Anterior cingulate cortex (tissue), 58 donors: ENCODE results near the gene FTCD.
"Not testable (repeated sequence)": the region's sequence is repeated elsewhere in the genome, so short reads cannot be mapped to it uniquely, and the experiment has no call there.

Experiments
- DNase-seq, 58 donors: peaks; one replicate each; lab custom pipeline; 2025; lab: John Stamatoyannopoulos, UW

FTCD gene

GRCh38 chr21:46155514-46156377 is at the start of gene FTCD:
Gene FTCD (minus strand): TSS chr21:46155579. CDS start chr21:46155523, 56 bp downstream.
- DNase-seq = no peak

DNA sequence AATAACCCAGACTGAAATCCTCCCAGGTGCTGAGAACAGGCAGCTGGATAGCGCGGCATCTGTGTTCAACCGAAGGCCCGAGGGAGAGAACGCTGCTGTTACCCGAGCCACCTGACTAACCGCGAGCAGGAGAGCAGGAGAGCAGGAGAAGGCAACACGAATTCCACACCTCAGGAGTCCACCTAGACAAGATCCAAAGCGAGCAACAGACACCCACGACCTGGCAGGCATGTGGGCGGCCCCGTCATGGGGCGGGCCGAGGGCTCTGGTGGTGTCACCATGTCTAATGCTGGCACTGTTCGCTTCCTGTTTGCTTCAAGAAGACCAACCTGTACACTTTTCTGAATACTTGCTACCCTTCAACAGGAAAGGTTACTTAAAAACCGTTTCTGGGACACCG is 49.8 kb upstream of the FTCD start:
- no peak for DNase-seq

DNA sequence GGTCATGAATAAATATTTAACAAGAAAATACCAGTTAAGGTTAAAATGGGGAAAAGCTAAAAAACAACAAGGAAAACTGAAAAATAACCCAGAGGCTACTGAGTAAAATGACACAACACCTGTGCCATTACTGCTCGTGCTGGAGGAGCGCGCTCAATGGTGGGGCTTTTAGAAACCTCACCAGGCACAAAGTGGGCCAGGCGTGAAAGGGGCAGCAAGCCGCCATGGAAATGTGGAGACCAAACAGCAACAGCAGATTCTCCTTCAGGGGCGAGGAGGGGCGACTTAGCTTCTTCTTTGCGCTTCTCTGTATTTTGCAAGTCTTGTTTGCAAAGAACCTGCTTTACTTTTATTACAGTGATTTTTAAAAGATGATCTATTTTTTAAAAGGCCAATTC is 47.8 kb upstream of the FTCD start:
- DNase-seq = no peak

DNA sequence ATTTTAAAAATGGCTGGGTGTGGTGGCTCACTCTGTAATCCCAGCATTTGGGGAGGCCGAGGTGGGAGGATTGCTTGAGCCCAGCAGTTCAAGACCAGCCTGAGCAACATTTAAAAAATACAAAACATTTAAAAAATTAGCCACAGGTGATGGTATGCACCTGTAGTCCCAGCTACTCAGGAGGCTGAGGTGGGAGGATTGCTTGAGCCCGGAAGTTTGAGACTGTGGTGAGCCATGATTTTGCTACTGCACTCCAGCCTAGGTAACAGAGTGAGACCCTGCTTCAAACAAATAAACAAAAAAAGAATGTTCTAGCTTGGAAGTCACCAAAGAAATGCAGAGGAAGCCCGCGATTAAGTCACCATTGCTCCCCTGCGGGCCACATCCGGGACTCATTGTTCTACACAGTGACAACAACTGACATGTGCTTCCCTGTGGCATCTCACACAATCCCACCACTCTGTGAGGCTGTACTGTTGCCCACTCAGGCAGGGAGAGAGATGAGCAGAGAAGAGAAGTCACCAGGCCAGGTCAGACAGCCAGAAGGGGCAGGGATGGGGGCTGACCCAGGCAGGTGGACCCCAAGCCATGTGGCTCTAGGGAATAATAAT is 47.3 kb upstream of the FTCD start:
- no peak for DNase-seq

GRCh38 chr21:46200877-46201803 is 45.8 kb upstream of the FTCD start:
- DNase-seq = not testable (repeated sequence)

DNA sequence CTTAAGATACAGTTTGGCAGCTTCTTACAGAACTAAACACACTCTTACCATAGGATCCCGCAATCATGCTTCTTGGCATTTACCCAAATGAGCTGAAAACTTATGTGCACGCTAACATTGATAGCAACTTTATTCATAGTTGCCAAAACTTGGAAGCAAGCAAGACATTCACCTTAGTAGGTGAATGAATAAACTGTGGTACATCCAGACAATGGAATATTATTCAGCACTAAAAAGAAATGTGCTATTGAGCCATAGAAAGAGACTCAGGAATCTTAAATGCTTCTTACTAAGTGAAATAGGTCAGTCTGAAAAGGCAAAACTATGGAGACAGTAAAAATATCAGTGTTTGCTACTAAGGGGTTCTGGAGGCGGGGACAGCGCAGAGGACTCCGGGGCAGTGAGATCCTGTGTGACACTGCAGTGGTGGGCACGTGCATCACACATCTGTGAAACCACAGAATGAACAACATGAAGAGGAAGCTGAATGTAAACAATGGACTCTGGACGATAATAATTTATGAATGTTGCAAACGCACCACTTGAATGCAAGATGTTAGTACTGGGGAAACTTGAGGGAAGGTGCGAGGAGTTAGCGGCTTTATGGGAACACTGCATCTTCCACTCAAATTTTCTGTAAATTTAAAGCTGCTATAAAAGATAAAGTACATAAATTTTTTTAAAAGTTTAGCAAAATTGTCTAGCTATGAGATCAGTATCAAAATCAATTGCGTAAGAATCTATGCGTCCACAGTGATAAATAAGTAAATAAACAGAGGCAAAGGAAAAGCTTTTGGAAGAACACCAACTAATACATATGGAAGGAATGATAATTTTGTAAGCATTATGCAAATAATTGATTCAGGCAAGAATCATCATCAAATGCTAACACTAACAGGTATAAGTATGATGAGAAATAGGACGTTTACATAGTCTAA is 44.3 kb upstream of the FTCD start:
- DNase-seq = no peak

DNA sequence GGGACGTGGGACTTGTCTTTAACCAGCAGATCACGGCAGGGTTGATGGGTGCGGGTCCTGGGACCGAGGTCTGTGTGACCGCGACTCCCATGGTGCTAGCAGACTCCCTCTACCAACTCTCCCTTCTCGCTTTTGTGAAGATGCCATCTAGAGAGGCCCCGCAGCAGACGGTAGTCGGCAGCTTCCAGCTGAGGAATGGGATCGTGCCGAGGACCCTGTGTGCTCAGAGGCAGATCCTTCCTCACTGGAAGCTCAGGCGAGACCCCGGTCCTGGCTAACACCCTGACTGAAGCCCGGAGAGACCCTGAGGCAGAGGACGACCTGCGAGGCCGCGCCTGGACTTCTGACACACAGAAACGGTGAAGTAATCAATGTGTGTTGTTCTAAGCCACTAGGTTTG is 41.4 kb upstream of the FTCD start:
- no peak for DNase-seq

DNA sequence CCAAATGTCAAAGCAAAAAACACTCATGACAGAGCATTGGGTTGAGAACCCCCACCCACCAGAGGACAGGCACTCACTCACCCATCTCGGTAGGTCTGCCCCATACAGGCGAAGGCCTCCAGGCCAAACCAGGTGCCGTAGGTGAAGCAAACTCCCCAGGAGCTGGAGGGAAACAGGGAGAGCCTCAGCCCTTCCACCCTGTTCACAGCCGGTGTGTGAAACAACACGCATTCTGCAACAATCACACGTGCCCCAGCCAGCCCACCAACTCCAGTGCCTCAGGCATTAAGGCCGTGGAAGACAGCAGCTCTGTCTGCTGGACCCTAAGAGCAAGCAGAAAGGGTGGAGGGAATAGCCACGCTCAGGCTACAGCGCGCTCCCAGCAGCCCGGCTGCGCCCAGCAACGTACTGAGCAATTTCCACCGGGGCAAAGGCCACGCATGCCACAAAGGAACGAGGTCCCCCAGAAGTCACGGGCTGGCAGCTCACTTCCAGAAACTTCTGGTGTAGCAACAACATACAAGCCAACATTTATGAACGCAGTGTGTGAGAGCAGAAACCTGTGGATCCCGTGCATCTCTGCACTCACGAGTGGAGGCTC is 40.3 kb upstream of the FTCD start:
- DNase-seq = no peak

- no peak for DNase-seq
Observed at GRCh38 chr21:46194374-46195334, 39.3 kb upstream of the FTCD start.

GRCh38 chr21:46193829-46194373 is 38.5 kb upstream of the FTCD start:
- DNase-seq = no peak

DNA sequence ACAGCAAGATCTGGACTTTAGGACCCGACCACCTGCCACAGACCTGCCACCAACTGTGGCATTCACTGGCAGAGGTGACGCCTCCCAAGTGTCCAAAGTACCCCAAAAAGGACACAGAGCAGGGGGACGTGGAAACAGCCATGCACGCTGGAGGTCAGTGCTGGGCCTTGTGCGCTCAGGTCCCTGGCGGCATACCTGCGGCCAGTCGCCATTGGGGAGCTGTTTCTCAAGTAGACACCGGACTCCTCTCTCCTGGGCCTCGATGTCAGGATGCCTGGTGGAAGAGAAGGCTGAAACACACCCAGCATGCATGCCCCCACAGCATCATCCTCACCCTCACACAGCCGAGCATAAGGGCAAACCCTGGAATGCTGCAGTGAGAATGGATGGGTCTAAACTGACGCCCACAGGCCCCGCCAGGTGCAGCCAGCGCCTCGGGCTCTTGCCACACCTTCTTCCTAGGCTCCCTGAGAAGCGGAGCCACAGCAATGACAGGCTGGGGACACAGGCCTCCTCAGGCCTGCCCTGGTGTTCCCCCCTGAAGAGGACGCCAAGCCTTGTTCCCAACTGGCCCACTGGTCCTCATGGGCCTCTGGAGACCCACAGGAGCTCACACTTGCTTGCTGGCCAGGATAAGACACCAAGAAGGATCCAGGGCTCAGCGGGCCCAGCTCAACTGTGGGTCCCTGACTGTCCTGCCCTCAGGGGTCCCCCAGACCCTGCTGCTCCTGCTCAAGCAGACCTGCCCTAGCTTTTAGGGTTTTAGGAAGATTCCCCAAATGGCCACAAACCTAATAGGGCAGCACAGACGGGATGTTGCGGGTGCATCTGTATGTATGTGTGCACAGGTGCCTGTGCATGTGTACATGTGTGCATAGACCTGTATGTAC is 36.6 kb upstream of the FTCD start:
- DNase-seq = no peak

DNA sequence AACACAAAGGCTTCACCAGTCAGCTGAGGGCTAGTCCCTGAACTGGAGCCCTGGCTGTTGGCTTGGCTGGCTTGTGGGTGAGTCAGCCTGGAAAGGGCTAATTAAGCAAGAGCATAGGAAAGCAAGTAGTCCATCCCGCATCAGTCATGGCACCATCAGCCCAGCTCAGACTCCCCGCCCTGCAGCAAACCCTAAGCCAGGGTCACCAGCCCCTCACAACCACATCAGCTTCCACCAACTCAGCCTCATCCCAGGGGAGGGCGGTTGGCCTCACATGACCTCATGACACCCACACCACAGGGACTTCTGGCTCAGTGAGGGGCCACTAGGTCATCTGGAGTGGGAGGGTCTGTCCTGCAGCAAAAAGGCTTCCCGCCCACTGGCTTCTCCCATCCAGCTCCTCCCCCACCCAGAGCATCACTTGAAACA is 35.9 kb upstream of the FTCD start:
- no peak for DNase-seq

GRCh38 chr21:46190491-46191131 is 35.2 kb upstream of the FTCD start:
- DNase-seq = no peak

DNA sequence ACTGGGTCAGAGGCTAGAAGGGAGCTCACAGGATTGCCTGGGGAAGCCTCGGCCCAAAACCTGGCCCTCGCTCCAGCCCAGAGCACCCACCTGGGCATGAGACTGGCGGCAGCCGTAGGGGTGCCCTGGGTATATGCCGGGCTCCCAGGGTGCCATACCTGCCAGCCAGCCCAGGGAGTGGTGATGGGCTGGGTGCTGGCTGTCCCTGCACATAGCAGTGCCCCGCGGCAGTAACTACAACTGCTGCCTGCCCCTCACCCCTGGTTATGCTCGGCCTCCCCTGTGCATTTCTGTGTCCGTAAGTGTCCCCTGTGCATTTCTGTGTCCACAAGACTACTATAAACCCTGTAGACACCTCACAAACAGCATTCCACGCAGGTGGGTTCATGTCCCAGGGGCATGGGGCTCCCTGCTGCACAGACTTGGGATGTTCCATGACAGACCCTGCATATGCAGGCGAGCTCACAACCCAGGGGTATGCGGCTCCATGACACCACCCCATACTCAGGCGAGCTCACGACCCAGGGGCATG is 34.6 kb upstream of the FTCD start:
- no peak for DNase-seq

DNA sequence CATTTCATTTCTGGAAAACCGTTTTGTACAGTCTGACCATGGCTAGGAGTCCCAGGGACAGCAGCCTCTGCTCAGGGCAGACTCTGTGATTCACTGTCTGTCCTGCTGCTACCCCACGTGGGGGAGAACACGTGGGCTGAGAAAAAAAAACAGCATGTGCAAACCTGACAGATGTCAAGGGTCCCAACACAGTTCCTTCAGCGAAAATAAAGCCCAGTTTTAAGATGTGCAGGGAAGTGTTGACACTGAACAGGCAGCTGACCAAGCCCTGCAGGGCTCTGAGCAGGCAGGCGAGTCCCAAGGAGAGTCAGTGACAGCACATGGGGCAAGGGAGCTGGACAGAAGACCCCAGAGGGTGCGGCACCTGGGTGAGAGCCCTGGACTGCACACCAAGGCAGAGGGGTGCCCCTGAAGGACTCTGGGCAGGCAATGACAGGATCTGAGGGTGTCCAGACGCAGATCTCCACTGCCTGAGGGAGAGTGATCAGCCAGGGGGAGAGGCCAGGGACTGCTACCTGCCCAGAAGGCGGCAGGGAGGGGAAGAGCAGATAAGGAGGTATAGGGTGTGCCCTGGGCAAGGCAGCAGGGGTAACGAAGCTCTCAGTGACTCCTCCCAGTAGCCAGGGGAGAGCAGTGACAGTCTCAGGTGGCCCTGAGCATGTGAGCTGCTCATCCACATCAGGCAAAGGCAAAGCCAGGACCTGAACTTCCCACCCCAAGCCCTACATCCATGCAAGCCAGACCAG is 34.0 kb upstream of the FTCD start:
- no peak for DNase-seq
